ENCODE data around the gene PPIE. TPM values are rescaled to one million over a fixed set of nuclear protein-coding genes. Genes with fewer than 3 reads are reported as not detected.
"Not testable (repeated sequence)": the region's sequence is repeated elsewhere in the genome, so short reads cannot be mapped to it uniquely, and the experiment has no call there.

PPIE gene
- total RNA-seq, 1 donor from 2014 or later, result 27.9 TPM

DNA sequence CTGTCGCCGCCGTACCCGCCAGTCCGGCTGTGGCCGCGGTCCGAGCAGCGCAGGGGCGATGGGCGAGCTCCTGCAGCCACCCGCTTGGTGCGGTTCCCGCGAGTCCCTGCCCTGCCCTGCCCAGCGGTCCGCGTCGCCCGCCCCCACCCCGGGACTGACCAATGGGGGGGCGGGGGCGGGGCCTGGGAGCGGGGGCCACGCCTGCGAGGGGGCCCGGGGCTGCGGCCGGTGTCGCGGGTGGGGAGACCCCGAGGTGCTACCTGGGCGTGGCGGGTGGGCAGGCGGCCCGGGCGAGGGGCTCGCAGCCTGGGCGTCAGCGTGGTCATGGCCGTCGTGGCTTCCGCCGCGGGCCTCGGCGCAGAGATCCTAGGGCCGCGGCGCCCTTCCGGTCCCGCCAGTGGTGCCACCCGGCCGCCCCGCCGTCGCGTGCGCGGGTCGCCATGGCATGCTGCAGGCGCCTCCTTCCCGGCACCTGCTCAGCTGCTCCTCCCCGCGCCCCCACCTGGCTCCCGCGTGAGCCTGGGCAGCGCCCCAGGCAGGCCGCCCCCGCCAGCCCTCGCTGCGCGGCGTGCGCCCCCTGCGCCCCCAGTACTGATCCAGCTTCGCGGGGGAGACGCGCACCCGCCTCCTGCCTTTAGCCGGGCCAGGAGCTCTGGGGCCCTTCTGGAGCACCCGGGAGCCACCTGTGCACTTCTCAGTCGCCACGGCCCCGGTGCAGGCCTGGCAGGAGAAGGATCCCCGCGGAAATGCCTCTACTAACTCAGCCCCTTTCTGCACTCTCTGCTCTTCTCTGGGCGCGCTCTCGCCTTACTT, 50.3 kb downstream of the PPIE start, which contains the start of gene BMP8B:
Gene BMP8B, minus strand, starts transcription at position 108 of the 813 bp plus-strand sequence. CDS start 380 bp downstream, outside the sequence.
- peak; percentile 84 for DNase-seq (ENCODE audit: missing footprints)
- ATAC-seq, result peak; percentile 73
- intact Hi-C loops (cut with DNase I), result no loop called here

- intact Hi-C loops (cut with DNase I), result no loop called here
- no peak for DNase-seq (ENCODE audit: missing footprints)
- no peak for ATAC-seq
Measured at GRCh38 chr1:39789571-39790110, 51.0 kb downstream of the PPIE start.

GRCh38 chr1:39791838-39792237, 53.2 kb downstream of the PPIE start:
- intact Hi-C loops (cut with DNase I), result no loop called here
- DNase-seq (ENCODE audit: missing footprints) (no peak), ATAC-seq (no peak)

DNA sequence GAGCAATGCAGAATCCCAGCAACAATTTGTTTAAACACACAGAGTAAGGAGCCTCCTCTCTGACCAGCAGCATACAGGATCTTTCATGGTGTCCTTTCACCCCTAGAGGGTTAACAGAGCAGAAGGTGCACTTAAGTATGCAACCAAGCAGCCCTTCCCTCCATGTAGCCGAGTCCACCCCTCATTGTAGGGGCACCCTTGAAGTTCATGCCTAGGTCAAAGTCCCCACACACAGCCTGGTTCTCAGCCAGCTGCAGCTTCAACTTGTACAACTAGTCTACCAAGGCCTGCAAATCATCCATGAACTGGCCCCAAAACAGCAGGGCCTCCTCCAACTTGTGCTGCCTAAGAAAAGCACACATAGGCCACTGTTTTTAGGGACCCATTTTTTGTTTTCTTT, 57.0 kb downstream of the PPIE start:
- DNase-seq (ENCODE audit: missing footprints), result no peak
- intact Hi-C loops (cut with DNase I), result no loop called here
- ATAC-seq, result no peak

- intact Hi-C loops (cut with DNase I), result not testable (repeated sequence)
Measured at GRCh38 chr1:39798859-39799769, 60.4 kb downstream of the PPIE start.

GRCh38 chr1:39799770-39800470, 61.2 kb downstream of the PPIE start:
- DNase-seq (ENCODE audit: missing footprints), result peak; percentile 76
- ATAC-seq, result peak; percentile 79
- intact Hi-C loops (cut with DNase I), result no loop called here

More at GRCh38 chr1:39798859-39799769, 60.4 kb downstream of the PPIE start:
- ATAC-seq (peak; percentile 70), DNase-seq (ENCODE audit: missing footprints) (peak; percentile 89)

DNA sequence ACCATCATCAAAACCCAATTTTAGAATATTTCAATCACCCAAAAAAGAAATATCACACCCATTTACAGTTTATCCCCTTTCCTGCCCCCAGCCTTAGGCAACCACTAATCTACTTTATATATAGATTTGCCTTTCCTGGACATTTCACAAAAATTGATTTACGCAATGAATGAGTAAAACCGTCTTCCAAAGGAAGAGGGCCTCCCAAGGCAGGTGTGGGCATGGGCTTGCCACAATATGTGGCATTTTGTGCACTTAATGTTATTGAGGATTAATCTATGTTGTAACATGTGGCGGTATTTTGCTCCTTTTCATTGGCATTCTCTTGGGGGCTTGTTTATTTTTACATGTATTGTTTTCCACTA, 61.8 kb downstream of the PPIE start:
- no peak for ATAC-seq
- intact Hi-C loops (cut with DNase I), result no loop called here
- DNase-seq (ENCODE audit: missing footprints), result no peak

GRCh38 chr1:39802496-39803260, 64.0 kb downstream of the PPIE start:
- ATAC-seq (no peak), DNase-seq (ENCODE audit: missing footprints) (no peak)
- intact Hi-C loops (cut with DNase I), result no loop called here

DNA sequence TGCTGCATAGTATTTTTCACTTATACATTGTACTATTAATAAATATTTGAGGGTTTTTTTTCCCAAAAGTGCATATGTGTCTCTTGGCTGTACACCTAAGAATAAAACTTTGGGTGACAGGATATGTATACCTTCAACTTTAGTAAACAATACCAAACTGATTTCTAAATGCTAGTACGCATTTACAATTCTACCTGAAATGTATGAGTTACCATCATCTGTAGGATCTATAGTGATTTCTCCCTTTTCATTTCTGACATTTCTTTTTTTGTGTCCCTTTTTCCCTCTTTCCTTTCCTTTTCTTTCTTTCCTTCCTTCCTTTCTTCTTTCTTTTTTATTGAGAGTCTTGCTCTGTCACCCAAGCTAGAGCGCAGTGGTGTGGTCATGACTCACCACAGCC, 66.7 kb downstream of the PPIE start:
- intact Hi-C loops (cut with DNase I), result no loop called here
- DNase-seq (ENCODE audit: missing footprints), result no peak
- no peak for ATAC-seq

DNA sequence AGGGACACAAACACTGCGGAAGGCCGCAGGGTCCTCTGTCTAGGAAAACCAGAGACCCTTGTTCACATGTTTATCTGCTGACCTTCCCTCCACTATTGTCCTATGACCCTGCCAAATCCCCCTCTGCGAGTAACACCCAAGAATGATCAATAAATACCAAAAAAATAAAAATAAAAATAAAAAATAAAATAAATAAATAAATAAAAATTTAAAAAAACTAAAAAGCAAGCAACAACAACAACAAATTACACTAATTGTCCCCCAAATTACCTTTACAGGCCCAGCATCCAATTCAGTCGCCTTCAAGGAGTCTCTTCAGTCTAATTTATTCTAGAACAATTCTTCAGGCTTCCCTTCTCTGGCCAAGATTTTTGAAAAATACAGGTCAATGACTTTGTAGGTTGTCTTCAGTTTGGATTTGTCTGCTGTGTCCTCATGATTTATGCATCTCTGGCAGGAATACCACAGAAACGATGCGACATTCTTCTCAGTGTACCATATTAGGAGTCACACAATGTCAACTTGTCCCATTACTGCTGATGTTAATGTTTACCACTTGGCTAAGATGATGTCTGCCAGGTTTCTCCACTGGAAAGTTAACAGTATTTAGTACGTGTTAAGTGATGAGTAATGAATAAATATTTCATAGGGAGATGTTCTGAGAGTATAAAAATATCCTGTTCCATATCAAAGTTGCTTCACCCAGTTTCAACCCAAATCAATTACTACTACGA, 70.3 kb downstream of the PPIE start:
- intact Hi-C loops (cut with DNase I), result no loop called here
- DNase-seq (ENCODE audit: missing footprints), result no peak
- no peak for ATAC-seq

GRCh38 chr1:39812913-39813312, 74.2 kb downstream of the PPIE start:
- DNase-seq (ENCODE audit: missing footprints) (no peak), ATAC-seq (peak; percentile 74)
- intact Hi-C loops (cut with DNase I), result loop anchor here (10.0 kb wide), 1 partner anchor 222 kb away; no protein-coding TSS in a partner anchor

Other genes starting within 250 kb of the PPIE start
- gene BMP8A, start 247.2 kb upstream of the PPIE start, total RNA-seq, result 0.22 TPM
- gene PABPC4, start 162.1 kb upstream of the PPIE start, total RNA-seq, result 196 TPM
- gene HEYL, start 99.2 kb upstream of the PPIE start, total RNA-seq, result 19.8 TPM
- 31.3 TPM for gene NT5C1A, start 66.8 kb upstream of the PPIE start, total RNA-seq
- 2.5 TPM for gene HPCAL4, start 47.4 kb upstream of the PPIE start, total RNA-seq
- gene OXCT2, start 32.5 kb downstream of the PPIE start, total RNA-seq, result 1.3 TPM
- 0.41 TPM for gene BMP8B, start 50.0 kb downstream of the PPIE start, total RNA-seq
- gene TRIT1, start 144.6 kb downstream of the PPIE start, total RNA-seq, result 18.0 TPM
- 1.1 TPM for gene MYCL, start 163.0 kb downstream of the PPIE start, total RNA-seq
- 0.65 TPM for gene MFSD2A, start 216.3 kb downstream of the PPIE start, total RNA-seq

Measured in Right ventricle myocardium inferior (tissue), 1 donor.